Activated T-helper 1 cell treated with anti-CD3 and anti-CD28 coated beads, Interleukin-2, amount 50 U/mL, for 16 hours (primary cell): ENCODE measurements around the gene PDE11A.
A peak's percentile ranks its signal among the peaks of the same experiment; 100 is the strongest.

Experiments used
- DNase-seq, 2 donors: peaks; one replicate each; pipeline ENCODE4 v3.0.0-alpha.2; 2020; ENCODE audit warnings: low read depth in 1 of 2, low spot score in 1 of 2

The PDE11A gene

GRCh38 chr2:177730363-177730762 is 342.2 kb downstream of the PDE11A start:
- DNase-seq: no peak

GRCh38 chr2:177728920-177729319 is 343.7 kb downstream of the PDE11A start:
- DNase-seq: no peak

GRCh38 chr2:177728399-177728765 is 344.2 kb downstream of the PDE11A start:
- DNase-seq: no peak

- no peak for DNase-seq
Measured at GRCh38 chr2:177727577-177728398, 344.8 kb downstream of the PDE11A start.

GRCh38 chr2:177726931-177727348 is 345.6 kb downstream of the PDE11A start:
- DNase-seq: no peak

- peak in 1 of 2 donors; percentile 9 for DNase-seq
Measured at GRCh38 chr2:177724398-177725287, 347.9 kb downstream of the PDE11A start.

GRCh38 chr2:177723235-177723634 is 349.3 kb downstream of the PDE11A start:
- DNase-seq: no peak

- no peak for DNase-seq
Measured at GRCh38 chr2:177721818-177722567, 350.6 kb downstream of the PDE11A start.

- no peak for DNase-seq
Measured at GRCh38 chr2:177721087-177721486, 351.5 kb downstream of the PDE11A start.

- DNase-seq: no peak
Measured at GRCh38 chr2:177717831-177718618, 354.6 kb downstream of the PDE11A start.

- DNase-seq: no peak
Measured at GRCh38 chr2:177716484-177716883, 356.1 kb downstream of the PDE11A start.

GRCh38 chr2:177715771-177716170 is 356.8 kb downstream of the PDE11A start:
- DNase-seq: no peak

- no peak for DNase-seq
Measured at GRCh38 chr2:177714704-177715103, 357.9 kb downstream of the PDE11A start.

GRCh38 chr2:177712462-177712861 is 360.1 kb downstream of the PDE11A start:
- DNase-seq: no peak

- no peak for DNase-seq
Measured at GRCh38 chr2:177711483-177712265, 360.9 kb downstream of the PDE11A start.

- no peak for DNase-seq
Measured at GRCh38 chr2:177710889-177711288, 361.7 kb downstream of the PDE11A start.

GRCh38 chr2:177709986-177710401 is 362.6 kb downstream of the PDE11A start:
- DNase-seq: no peak

- DNase-seq: no peak
Measured at GRCh38 chr2:177708660-177709444, 363.7 kb downstream of the PDE11A start.

GRCh38 chr2:177708106-177708505 is 364.5 kb downstream of the PDE11A start:
- no peak for DNase-seq
